ENCODE results near the gene SHISA5. TPM values are rescaled to one million over a fixed set of nuclear protein-coding genes. Genes with fewer than 3 reads are reported as not detected.
A peak's percentile ranks its signal among the peaks of the same experiment; 100 is the strongest.

Gene SHISA5
- total and polyA plus RNA-seq, 2 of the 4 experiments (the other 2 are of a cell fraction), result 82.3 to 162 TPM

DNA sequence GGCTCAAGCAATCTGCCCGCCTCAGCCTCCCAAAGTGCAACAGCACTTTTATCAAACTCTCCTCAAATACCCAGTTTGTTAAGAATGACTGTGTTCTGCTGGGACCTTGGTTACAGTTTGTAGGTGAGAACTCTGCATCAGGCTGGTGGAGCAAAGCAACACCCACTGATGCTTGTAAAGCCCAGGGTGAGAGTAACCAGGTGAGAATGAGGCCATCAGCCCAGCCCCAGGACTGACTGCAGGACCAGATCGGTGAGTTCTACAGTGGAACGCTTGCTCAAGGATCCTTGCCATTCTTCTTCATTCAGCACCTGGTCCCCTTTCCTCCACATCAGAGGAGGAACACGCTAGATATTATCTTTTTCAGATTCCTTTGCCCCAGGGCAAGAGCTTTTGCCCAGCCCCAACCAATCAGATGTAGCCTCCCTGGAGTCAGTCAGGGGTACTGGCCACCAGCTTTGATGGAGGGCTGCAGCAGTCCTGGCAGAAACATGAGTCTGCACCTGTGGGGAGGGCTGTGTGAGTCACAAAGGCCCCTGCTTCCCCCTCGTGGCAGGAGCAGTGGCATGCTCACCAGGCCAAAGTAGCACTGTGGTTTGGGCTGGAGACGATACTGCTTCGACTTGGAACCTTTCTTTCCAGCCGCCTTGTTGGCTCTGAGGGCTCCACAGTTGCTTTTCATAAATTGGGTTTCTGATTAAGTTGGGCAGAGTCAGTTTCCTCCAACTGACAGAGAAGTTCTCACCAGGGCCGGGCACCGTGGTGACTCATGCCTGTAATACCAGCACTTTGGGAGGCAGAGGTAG is 3.5 kb upstream of the SHISA5 start:
- H3K4me2 ChIP-seq (ENCODE audit: low read depth, low read length), result no peak overlapping the region
- H2AK9ac ChIP-seq (replicated peaks; ENCODE audit: low read depth, low read length, poor library complexity), result peak overlapping the region; percentile 77
- no peak overlapping the region for H2BK5ac ChIP-seq (ENCODE audit: low read depth, low read length, poor library complexity, severe bottlenecking)
- WGBS, 2 experiments (ENCODE audit: extremely low coverage in 2 of 2, insufficient read length in 1 of 2), result 50% methylated on average over 2 of the region's 10 CpGs; no CpG with 5 or more reads in 1 of the 2 experiments
- no peak overlapping the region for H3K9ac ChIP-seq (ENCODE audit: low read depth, low read length)
- H4K91ac ChIP-seq (ENCODE audit: insufficient read depth, low read depth, low read length), result no peak overlapping the region
- H2BK15ac ChIP-seq (ENCODE audit: low read depth, low read length), result no peak overlapping the region
- H3K27me3 ChIP-seq (ENCODE audit: control insufficient read depth, insufficient read depth, low read length), result no peaks in the 10 kb centered on the region
- H4K5ac ChIP-seq (ENCODE audit: low read depth, low read length), result no peak overlapping the region
- H3K14ac ChIP-seq (replicated peaks; ENCODE audit: low read depth, low read length), result no peak overlapping the region; the same call in 1 of the 2 replicates
- BruUV-seq (replicated peaks), result no TSS peak
- H3K56ac ChIP-seq (ENCODE audit: extremely low read depth, insufficient read depth, low read length), result no peak overlapping the region
- peaks cover 17% of the 10 kb centered on the region for H3K9me1 ChIP-seq (ENCODE audit: insufficient read depth, low read length)
- peaks cover 5 to 25% of the 10 kb centered on the region in 2 experiments; a peak in 2 of 4 replicates for H3K79me1 ChIP-seq (ENCODE audit: low read depth in 1 of 2, low read length in 2 of 2)
- no peaks in the 10 kb centered on the region for H3K9me3 ChIP-seq (ENCODE audit: control insufficient read depth, insufficient read depth, low read length)
- no peak overlapping the region for H2AK5ac ChIP-seq (ENCODE audit: low read depth, low read length)
- H2BK20ac ChIP-seq (ENCODE audit: low read depth, low read length), result no peak overlapping the region
- dilution Hi-C loops (cut with HindIII; ENCODE audit: low sequenced_read_pairs, unreplicated experiment), result no loop called here
- no peaks in the 10 kb centered on the region for H4K20me1 ChIP-seq (ENCODE audit: insufficient read depth, low read length)
- intact Hi-C loops (cut with micrococcal nuclease), result no loop called here
- H3K18ac ChIP-seq (ENCODE audit: low read depth, low read length), result no peak overlapping the region
- ChIA-PET POLR2A (ENCODE audit: unreplicated experiment) (no interaction called here), CTCF (no interaction called here)
- H4K8ac ChIP-seq (ENCODE audit: low read depth in 2 of 2, low read length in 2 of 2), result no peak overlapping the region
- no peaks in the 10 kb centered on the region for H3K36me3 ChIP-seq (ENCODE audit: control insufficient read depth, insufficient read depth, low read length)
- H3K27ac ChIP-seq (ENCODE audit: insufficient read depth, low read length), result no peak overlapping the region
- no peak overlapping the region for H2BK120ac ChIP-seq (ENCODE audit: low read depth, low read length)
- in situ Hi-C loops (cut with MboI; ENCODE audit: low sequenced_read_pairs), result no loop called here
- H3K4ac ChIP-seq (ENCODE audit: low read depth, low read length), result no peak overlapping the region
- no peak overlapping the region for H3K4me3 ChIP-seq (ENCODE audit: insufficient read depth, low read depth, low read length)
- H3K23ac ChIP-seq (ENCODE audit: low read depth, low read length), result no peak overlapping the region
- ATAC-seq (ENCODE audit: low read depth) (no peak), DNase-seq (peak; percentile 67)
- peak overlapping the region; percentile 19 for H2AFZ ChIP-seq (replicated peaks; ENCODE audit: low read length, poor library complexity)
- H3K4me1 ChIP-seq (ENCODE audit: control insufficient read depth, insufficient read depth, low read length), result peaks cover 14% of the 10 kb centered on the region
- TF ChIP-seq RAD21 (IDR thresholded peaks at IDR 0.05; ENCODE audit: low read length) (peak; percentile 53), SMC3 (IDR thresholded peaks at IDR 0.05; ENCODE audit: low read depth, low read length) (peak; percentile 41), MAZ (IDR thresholded peaks at IDR 0.05; ENCODE audit: borderline replicate concordance, low read depth, low read length) (peak; percentile 53; the same call in 1 of the 2 replicates), NFE2L2 (IDR thresholded peaks at IDR 0.05; ENCODE audit: low read depth, low read length) (no peak), CEBPB (IDR thresholded peaks at IDR 0.05; ENCODE audit: low read depth, low read length) (no peak)
- TF ChIP-seq, protein P1, sequence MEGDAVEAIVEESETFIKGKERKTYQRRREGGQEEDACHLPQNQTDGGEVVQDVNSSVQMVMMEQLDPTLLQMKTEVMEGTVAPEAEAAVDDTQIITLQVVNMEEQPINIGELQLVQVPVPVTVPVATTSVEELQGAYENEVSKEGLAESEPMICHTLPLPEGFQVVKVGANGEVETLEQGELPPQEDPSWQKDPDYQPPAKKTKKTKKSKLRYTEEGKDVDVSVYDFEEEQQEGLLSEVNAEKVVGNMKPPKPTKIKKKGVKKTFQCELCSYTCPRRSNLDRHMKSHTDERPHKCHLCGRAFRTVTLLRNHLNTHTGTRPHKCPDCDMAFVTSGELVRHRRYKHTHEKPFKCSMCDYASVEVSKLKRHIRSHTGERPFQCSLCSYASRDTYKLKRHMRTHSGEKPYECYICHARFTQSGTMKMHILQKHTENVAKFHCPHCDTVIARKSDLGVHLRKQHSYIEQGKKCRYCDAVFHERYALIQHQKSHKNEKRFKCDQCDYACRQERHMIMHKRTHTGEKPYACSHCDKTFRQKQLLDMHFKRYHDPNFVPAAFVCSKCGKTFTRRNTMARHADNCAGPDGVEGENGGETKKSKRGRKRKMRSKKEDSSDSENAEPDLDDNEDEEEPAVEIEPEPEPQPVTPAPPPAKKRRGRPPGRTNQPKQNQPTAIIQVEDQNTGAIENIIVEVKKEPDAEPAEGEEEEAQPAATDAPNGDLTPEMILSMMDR (conservative IDR thresholded peaks at IDR 0.05; ENCODE audit: low read depth, low read length), result peak; percentile 48
